HG03342 (cell line): ENCODE measurements around the gene HS2ST1.
A peak's percentile ranks its signal among the peaks of the same experiment; 100 is the strongest.
"Not testable (repeated sequence)": the region's sequence is repeated elsewhere in the genome, so short reads cannot be mapped to it uniquely, and the experiment has no call there.

ENCODE experiments used
- ATAC-seq: cut with Tn5 transposase; IDR thresholded peaks from one replicate; pipeline ENCODE4 v1.9.1; 2021; ENCODE audit warnings: mild to moderate bottlenecking, moderate library complexity; ENCODE audit not compliant: unreplicated experiment

HS2ST1 gene

DNA sequence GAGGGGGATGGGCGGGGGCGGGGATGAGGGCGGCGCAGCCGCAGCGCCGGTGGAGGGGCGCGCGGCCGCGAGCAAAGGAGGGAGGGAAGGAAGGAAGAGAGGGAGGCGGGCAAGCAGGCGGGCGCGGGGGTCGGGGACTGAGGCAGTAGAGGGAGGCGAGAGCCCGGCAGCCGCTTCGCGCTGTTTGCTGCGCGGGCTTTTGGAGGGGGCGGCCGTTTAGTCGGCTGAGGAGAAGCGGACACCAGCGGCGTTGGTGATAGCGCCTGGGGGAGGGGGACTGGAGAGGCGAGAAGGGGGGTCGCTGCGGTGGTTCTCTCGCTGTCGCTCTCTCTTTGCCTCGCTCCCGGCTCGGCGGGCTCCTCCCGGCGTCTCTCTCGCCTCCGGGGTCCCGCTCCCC lies at the start of gene HS2ST1:
HS2ST1 (plus strand) TSS at position 35 of the 397 bp plus-strand sequence.
- no peak for ATAC-seq

DNA sequence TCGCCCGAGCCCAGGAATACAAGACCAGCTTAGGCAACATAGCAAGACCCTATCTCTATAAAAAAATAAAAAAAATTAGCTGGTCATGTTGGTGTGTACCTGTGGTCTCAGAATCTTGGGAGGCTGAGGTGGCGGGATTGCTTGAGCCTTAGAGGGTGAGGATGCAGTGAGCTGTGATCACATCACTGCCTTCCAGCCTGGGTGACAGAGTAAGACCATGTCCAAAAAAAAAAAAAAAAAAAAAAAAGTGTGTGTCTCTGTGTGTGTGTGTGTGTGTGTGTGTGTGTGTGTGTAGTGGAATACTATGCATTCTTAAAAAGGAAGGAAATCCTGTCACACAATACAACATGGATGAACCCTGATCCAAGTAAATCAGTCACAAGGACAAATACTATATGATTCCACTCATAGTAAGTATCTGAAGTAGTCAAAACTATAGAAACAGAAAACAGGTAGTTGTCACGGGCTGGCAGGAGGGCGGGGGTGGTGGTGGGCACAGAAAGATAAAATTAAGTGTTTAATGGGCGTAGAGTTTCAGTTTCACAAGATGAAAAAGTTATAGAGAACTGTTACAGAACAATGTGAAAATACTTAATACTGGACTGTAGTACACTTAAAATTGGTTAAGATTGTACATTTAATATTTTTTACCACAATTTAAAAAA lies 48.3 kb upstream of the HS2ST1 start:
- ATAC-seq, result peak; percentile 67

DNA sequence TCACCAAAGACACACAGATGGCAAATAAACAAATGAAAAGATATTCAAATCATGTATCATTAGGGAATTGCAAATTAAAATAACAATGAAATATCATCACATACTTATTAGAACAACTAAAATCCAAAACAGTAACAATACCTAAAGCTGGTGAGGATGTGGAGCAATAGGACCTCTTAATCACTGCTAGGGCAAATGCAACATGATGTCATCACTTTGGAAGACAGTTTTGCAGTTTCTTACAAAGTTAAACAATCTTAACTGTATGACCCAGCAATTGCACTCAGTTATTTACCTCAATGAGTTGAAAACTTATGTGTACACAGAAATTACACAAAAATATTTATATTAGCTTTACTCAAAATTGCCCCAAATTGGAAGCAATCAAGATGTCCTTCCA lies 47.8 kb upstream of the HS2ST1 start:
- no peak for ATAC-seq

DNA sequence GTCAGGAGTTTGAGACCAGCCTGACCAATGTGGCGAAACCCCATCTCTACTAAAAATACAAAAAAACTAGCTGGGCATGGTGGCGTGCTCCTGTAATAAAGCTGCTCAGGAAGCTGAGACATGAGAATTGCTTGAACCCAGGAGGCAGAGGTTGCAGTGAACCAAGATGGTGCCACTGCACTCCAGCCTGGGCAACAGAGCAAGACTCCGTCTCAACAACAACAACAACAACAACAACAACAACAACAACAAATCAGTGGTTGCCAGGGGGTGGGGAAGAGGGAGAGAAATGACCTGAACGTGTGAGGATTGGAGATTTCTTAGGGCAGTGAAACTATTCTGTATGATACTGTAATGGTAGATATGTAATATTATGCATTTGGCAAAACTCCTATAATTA lies 47.2 kb upstream of the HS2ST1 start:
- ATAC-seq, result not testable (repeated sequence)

DNA sequence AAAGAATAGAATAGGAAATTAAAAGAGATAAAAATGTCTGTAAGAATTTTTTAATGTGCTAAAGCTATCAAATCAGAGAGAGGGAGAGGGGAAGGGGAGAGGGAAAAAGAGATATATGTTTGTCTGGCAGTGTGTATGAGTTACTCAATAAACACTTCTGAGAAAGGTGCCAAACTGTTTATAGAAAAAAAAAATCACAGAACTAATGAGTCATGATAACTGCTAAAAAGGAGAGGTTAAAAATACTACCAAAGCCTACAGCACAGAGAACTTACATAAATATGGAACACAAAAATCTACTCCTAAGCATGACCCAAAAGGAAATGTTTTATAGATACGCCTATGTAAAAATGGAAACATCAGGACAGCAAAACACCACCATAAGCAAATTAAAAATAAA lies 46.0 kb upstream of the HS2ST1 start:
- no peak for ATAC-seq

DNA sequence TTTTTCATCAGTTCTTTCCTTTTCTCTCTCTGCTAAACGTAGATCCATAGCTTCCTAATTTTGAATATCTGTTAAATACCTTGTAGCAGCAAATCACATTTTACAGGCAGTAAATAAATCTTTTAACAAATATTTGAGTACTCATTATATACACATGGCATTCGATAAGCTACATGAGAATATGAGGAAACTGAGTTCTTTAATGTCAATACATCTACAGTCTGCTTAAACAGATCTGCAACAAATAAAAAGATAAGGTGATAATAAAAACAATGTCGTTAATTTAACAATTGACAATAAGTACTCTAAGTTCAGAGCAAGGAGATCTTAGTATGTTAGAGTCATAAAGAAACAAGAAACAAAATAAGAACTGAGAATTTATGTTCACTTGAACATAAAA lies 43.4 kb upstream of the HS2ST1 start:
- no peak for ATAC-seq

DNA sequence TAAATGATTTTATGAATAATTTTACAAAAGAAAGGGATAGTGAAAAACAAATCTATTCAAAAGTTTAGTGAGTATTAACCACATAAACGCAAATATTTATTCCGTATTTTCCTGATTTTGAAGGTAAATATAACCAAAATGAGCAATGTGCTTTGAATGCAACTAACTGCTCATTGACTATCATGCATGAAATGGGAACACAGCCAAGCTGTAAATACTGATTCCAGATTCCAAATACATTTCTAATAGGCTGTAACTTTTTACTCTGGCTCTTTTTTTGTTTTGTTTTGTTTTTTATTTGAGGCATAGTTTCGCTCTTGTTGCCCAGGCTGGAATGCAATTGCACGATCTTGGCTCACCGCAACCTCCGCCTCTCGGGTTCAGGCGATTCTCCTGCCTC lies 42.3 kb upstream of the HS2ST1 start:
- ATAC-seq, result no peak

DNA sequence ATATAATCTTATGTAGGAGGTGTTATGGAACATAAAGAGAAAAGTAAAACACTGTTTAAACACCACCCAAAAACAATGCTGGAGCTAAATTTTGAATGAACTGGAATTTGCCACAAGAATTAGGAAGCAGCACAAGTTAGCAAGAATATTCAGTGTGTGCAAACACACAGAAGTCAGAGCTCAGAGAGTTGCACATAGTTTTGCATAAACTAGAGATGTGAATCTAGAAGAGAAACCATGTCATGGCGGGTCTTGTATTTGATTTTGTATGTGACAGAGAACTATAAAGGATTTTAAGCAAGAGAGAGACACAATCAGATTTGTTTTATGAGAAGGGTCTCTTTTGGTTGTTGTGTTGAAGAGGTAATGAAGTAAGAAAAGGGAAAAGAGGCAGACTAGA lies 38.7 kb upstream of the HS2ST1 start:
- no peak for ATAC-seq

DNA sequence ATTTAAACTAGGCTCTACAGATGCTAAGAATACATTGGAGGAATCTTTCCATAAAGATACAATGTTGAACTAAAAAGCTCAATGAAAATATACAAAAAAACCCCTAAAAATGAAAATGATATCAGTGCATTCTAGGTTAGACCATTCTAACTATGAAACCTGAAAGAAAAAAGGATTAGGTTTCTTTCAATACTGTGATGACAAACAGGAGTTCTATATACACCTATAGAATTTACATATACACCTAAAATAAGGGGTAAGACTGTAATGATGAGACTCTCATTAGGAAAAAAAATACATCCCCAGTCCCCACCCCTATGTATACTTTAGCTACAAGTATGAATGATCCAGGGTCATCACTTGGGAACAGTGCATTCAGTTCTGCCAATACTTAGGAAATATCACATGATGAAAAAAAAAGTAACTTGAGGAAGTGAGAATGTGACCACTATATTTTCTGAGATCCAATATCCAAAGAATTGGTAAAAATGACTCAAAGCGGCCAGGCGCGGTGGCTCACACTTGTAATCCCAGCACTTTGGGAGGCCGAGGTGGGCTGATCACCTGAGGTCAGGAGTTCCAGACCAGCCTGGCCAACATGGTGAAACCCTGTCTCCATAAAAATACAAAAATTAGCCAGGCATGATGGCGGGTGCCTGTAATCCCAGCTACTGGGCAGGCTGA lies 26.8 kb upstream of the HS2ST1 start:
- ATAC-seq, result peak; percentile 76

DNA sequence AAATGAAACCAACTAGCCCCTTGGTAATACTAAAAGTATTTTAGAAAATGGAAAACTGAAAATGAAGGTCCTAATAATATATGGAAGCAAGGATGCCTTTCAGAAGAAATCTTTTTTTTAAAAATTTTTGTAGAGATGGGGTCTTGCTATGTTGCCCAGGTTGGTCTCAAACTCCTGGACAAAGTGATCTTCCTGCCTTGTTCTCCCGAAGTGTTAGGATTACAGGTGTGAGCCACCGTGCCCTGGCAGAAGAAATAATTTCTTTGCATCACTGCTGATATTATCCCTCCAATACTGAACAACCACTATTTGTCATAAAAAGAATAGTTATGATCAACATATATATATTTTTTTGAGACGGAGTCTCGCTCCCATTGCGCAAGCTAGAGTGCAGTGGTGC lies 26.1 kb upstream of the HS2ST1 start:
- no peak for ATAC-seq

DNA sequence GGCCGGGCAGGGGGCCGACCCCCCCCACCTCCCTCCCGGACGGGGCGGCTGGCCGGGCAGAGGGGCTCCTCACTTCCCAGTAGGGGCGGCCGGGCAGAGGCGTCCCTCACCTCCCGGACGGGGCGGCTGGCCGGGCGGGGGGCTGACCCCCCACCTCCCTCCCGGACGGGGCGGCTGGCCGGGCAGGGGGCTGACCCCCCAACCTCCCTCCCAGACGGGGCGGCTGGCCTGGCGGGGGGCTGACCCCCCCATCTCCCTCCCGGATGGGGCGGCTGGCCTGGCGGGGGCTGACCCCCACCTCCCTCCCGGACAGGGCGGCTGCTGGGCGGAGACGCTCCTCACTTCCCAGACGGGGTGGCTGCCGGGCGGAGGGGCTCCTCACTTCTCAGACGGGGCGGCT lies 15.0 kb upstream of the HS2ST1 start:
- ATAC-seq, result not testable (repeated sequence)

DNA sequence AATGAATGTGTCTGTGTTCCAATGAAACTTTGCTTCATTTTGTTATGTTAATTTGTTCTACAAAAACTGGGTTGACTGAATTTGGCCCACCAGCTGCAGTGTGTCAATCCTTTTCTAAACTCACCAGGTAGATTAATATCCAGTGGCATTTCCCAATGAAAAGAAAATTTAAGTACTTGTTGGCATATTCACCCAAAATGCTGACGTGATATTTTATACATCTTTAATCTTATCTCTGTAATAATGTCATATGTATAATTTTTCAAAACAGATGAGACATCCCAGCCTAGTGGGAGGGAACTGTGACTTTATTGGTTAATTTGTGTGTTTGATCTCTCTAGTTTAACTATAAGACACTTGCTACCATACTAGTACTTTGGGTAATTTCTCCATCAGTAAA lies 8.6 kb upstream of the HS2ST1 start:
- no peak for ATAC-seq

DNA sequence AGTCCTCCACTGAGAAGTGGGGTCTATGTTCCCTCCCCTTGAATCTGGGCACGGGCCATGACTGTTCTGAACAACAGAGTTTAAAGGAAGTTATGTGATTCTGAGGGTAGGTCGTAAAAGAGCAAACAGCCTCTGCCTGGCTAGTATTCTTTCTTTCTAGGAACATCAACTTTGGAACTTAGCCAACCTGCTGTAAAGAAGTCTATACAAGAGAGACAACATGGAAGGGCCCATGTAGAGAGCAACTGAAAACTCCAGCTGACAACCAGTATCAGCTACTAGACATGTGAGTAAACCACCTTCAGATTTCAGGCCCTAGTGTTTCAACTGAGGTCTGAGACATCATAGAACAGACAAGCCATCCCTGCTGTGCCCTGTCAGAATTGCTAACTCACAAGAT lies 8.0 kb upstream of the HS2ST1 start:
- no peak for ATAC-seq

DNA sequence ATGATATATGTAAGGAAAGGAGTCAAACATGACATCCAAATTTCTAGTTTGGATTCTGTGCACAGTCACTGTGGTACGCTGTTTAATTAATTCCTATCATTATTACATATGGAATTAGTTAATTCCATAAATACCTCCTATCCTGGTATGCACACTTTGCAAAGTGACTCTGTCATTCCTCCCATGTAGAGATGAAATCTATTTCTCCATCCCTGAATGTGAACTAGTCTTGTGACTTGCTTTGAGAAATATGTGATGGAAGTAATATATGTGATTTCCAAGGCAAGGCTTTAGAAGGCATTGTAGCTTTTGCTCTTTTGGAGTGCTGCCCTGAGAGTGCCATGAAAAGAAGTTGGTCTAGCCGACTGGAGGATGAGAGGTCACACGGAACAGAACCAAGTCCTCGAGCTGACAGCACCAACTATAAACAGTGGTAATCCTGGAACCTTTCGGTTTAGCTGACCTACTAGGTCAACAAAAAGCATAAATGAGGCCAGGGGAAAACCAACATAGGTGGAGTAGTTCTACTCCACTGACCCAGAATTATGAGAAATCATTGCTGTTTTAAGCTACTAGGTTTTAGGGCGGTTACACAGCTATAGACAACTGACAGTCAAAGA lies 2.0 kb upstream of the HS2ST1 start:
- ATAC-seq, result no peak

DNA sequence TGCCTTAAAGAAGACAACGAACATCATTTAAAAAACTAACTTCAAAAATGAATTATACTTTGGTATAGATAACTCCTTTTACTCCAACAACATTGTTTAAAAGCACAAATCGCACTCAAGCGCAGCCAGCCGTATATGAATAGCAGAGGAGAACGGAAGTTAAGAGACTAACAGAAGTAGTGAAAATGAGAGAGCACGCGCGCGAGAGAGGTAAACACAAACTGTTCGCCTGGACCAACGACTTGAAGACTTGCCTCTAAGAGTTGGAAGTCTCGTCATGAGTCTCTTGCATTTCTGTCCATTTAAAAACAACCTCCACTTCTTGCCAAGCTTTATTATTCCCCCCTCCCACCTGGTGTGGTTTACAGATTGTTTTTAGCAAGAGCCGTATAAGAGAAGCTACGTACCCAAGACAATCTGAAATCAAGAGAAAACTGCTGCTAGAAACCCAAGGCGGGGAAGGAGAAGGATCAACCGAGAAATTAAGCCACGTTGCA lies 988 bp upstream of the HS2ST1 start:
- ATAC-seq, result no peak

DNA sequence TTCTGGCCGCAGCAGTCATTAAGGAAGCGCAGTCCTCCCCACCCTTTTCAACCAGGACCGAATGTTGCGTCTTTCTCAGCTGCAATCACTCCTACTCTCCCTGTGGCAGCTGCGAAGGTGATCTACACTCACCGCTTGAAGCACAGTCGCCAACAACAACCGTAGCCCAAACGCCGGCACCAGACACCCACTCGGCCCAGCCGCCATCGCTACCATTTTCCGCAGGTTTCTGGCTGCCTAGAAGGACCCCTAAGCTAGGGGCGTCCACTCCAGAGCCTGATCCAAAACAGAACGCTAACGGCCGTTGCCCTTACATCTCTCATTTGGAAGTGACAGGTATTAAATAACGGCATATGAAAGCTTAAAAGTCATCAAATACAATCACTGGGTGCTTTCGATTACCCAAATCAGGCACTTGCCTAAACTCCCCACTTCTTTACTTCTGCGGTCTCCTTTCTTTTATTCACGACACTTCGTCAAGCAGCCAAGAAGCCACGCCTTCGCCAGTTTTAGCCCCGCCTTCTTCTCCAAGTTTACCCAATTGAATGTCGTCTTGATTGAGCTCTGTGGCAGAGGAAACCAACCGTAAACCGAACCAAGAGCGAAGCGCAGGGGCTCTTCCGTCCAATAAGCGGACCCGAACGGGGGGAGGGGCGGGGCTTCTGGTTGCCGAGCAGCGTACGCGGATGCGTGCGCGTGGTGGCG lies 387 bp upstream of the HS2ST1 start, which contains the start of gene SELENOF:
SELENOF (minus strand) TSS at position 231 of the 705 bp plus-strand sequence; CDS start at position 216, 15 bp downstream.
- peak; percentile 81 for ATAC-seq

DNA sequence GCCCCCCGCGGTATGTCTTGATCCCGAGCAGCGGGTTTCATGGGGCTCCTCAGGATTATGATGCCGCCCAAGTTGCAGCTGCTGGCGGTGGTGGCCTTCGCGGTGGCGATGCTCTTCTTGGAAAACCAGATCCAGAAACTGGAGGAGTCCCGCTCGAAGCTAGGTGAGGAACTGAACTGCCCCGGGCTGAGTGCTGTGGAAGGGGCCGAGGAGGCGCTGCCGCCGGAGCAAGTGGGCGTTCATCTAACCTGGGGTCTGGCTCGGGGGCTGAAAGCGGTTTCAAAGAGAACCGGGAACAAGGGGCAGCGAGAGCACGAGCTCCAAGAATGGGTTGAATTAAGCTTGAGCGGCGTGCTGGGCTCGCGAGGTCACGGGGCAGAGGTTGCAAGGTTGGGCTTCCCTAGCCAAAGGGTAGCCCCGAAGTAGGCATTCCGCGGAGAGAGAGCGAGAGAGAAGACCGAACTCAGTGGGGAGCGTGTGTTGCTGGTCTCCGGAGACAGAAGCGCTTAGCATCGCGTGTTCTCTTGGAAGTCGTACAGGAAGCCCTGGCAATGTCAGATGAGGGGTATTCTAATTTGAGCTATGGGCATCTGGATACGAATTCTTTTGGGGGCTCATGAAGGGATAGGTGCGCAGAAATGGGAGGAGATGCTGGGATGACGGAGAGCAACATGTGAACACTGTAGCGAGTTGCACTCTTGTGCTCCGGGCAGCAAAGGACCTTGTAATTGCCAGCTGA lies 732 bp downstream of the HS2ST1 start:
- peak; percentile 25 for ATAC-seq

DNA sequence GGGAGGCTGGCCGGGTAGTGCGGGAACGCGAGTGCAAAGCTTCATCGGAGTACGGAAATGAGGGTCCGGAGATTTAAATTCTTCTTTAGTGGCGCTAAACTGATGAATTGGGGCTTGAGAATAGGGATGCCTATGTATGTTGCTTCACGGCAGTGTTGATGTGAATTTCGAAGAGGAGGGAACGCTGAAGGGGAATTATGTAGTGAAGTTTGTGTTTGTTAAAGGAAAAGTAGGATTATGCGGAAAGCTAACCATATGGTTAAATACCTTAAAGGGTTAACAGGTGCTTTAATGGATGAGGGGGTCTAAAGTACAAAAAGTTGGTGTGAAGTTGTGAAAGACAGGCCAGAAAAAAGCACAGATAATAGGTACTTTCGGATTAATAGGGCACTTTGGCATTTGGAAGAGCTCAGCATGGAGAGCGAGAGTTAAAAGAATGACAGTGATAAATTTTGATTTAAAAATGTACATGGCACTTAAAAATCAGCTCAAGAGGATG lies 1.4 kb downstream of the HS2ST1 start:
- no peak for ATAC-seq

DNA sequence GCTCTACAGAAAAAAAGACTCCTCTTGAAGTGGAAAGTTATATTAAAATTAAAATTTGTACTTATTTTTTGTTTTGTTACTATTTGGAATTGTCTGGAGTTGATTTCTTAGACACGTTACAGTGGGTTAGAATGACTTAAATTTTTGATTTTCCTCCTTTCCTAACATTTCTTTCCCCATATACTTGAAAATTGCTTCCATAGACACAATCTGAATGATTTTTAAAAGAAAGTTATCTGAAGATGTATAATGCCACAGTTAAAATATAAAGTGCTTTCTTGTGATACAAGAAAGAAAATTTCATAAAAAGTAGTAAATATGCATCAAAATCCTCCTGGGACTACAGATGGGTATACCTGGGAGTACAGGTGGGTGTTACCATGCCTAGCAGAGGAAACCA lies 2.3 kb downstream of the HS2ST1 start:
- ATAC-seq, result no peak

DNA sequence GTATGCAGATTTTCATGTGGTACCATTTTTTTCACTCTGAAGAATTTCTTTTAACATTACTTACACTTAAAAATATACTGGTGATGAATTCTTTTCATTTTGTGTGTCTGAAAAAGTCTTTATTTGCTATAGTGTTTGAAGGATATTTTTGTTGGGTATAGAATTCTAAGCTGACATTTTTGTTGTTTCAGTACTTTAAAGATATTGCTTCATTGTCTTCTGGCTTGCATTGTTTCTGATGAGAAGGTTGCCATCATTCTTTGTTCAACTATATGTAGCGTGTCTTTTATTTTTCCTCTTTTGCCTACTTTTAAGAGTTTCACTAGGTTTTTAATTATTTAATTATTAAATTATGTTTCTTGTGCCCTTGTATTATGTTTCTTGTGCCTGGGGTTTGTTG lies 8.0 kb downstream of the HS2ST1 start:
- no peak for ATAC-seq
